ENCODE data around the gene TOR1B. TPM values are rescaled to one million over a fixed set of nuclear protein-coding genes. Genes with fewer than 3 reads are reported as not detected.
A peak's percentile ranks its signal among the peaks of the same experiment; 100 is the strongest.

Gene TOR1B
- total RNA-seq, 1 experiment from 2014 or later: 18.8 TPM

GRCh38 chr9:129802833-129803675 lies at the start of gene TOR1B (continued):
- TF ChIP-seq ZNF281 (CRISPR knock-in tag; IDR thresholded peaks at IDR 0.05): no peak
- TF ChIP-seq FOXP4 (CRISPR knock-in tag; IDR thresholded peaks at IDR 0.05): 0 out of 2 replicates have a peak, but pooled peaks have one; percentile 6

- ATAC-seq (no peak), DNase-seq (ENCODE audit: low spot score) (no peak)
- ChIA-PET CTCF (interaction anchor here (0.9 to 2.6 kb wide), 3 partner anchors 9 to 35 kb away, joined by 3 to 21 read pairs (median 5); no protein-coding TSS in a partner anchor), POLR2A (no interaction called here)
- no peaks in the 10 kb centered on the region for H3K27me3 Mint-ChIP-seq (ENCODE audit: low read depth)
- TF ChIP-seq USF2 (CRISPR knock-in tag; IDR thresholded peaks at IDR 0.05) (no peak), MYBL2 (CRISPR knock-in tag; IDR thresholded peaks at IDR 0.05) (no peak), ESRRA (CRISPR knock-in tag; IDR thresholded peaks at IDR 0.05; ENCODE audit: borderline replicate concordance) (no peak), FOXP4 (CRISPR knock-in tag; IDR thresholded peaks at IDR 0.05) (no peak), ATF6 (CRISPR knock-in tag; IDR thresholded peaks at IDR 0.05) (no peak), HMGXB4 (CRISPR knock-in tag; IDR thresholded peaks at IDR 0.05) (no peak), ZNF121 (CRISPR knock-in tag; IDR thresholded peaks at IDR 0.05) (no peak), ATF2 (CRISPR knock-in tag; IDR thresholded peaks at IDR 0.05; ENCODE audit: borderline replicate concordance, low read depth) (no peak), SMAD3 (CRISPR knock-in tag; IDR thresholded peaks at IDR 0.05; ENCODE audit: borderline replicate concordance) (no peak), RELA (CRISPR knock-in tag; IDR thresholded peaks at IDR 0.05; ENCODE audit: borderline replicate concordance) (no peak), ZBTB21 (CRISPR knock-in tag; IDR thresholded peaks at IDR 0.05; ENCODE audit: borderline replicate concordance) (no peak)
- no peaks in the 10 kb centered on the region for H3K9me3 Mint-ChIP-seq
- no peak overlapping the region for H3K27ac Mint-ChIP-seq
- no peaks in the 10 kb centered on the region for H3K36me3 Mint-ChIP-seq
- peaks cover 15% of the 10 kb centered on the region for H3K4me1 Mint-ChIP-seq
- no peak overlapping the region for H3K4me3 Mint-ChIP-seq
Observed at GRCh38 chr9:129755151-129755550, 47.8 kb upstream of the TOR1B start.
